Measurements from ENCODE around the gene FSTL4.

- no peak for TF ChIP-seq CTCF (IDR thresholded peaks at IDR 0.05)
- no peak for TF ChIP-seq POLR2A (IDR thresholded peaks at IDR 0.05)
- no peak for TF ChIP-seq POLR2AphosphoS5 (IDR thresholded peaks at IDR 0.05)
Observed at GRCh38 chr5:133520991-133521706, 91.2 kb downstream of the FSTL4 start.
